DND-41 (cell line): ENCODE data around the gene DOLPP1.

ENCODE experiments used
- EZH2 ChIP-seq: IDR thresholded peaks from 3 replicates; pipeline ENCODE4 v1.6.1; 2012; ENCODE audit warnings: borderline replicate concordance, low read depth, mild to moderate bottlenecking, moderate library complexity, low read length, inconsistent platforms; ENCODE audit not compliant: severe bottlenecking
- TF ChIP-seq, protein P1 (sequence below): IDR thresholded peaks from 2 replicates; pipeline ENCODE4 v1.5.1; 2012; ENCODE audit warnings: borderline replicate concordance, low read length, moderate library complexity, mild to moderate bottlenecking; ENCODE audit not compliant: poor library complexity, severe bottlenecking; ENCODE audit errors: extremely low read depth

DNA sequence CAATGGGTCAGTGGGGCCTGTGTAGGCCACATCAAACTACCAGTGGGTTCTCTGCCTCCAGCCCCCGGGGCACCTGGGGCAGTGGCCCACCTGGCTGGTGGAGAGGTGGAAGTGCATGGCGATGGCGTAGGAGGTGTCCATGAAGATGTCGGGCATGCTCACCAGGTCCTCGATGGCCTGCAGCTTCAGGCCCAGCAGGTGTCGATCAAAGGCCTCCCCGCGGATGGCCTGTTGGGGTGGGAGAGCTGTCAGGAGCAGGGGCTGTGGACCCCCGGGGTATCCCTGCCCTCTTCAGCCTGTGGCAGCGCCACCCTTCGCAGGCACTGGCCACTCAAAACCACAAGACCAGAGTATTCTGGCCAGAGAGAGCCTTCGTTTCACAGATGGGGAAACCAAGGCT is 15.0 kb downstream of the DOLPP1 start:
- TF ChIP-seq, protein P1, sequence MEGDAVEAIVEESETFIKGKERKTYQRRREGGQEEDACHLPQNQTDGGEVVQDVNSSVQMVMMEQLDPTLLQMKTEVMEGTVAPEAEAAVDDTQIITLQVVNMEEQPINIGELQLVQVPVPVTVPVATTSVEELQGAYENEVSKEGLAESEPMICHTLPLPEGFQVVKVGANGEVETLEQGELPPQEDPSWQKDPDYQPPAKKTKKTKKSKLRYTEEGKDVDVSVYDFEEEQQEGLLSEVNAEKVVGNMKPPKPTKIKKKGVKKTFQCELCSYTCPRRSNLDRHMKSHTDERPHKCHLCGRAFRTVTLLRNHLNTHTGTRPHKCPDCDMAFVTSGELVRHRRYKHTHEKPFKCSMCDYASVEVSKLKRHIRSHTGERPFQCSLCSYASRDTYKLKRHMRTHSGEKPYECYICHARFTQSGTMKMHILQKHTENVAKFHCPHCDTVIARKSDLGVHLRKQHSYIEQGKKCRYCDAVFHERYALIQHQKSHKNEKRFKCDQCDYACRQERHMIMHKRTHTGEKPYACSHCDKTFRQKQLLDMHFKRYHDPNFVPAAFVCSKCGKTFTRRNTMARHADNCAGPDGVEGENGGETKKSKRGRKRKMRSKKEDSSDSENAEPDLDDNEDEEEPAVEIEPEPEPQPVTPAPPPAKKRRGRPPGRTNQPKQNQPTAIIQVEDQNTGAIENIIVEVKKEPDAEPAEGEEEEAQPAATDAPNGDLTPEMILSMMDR = no peak
- no peak for TF ChIP-seq EZH2
